GM19452 (cell line): ENCODE results near the gene KCNQ5.
A peak's percentile ranks its signal among the peaks of the same experiment; 100 is the strongest.

Experiments used
- ATAC-seq: cut with Tn5 transposase; IDR thresholded peaks from one replicate; pipeline ENCODE4 v1.9.1; 2021; ENCODE audit not compliant: unreplicated experiment

Gene KCNQ5

DNA sequence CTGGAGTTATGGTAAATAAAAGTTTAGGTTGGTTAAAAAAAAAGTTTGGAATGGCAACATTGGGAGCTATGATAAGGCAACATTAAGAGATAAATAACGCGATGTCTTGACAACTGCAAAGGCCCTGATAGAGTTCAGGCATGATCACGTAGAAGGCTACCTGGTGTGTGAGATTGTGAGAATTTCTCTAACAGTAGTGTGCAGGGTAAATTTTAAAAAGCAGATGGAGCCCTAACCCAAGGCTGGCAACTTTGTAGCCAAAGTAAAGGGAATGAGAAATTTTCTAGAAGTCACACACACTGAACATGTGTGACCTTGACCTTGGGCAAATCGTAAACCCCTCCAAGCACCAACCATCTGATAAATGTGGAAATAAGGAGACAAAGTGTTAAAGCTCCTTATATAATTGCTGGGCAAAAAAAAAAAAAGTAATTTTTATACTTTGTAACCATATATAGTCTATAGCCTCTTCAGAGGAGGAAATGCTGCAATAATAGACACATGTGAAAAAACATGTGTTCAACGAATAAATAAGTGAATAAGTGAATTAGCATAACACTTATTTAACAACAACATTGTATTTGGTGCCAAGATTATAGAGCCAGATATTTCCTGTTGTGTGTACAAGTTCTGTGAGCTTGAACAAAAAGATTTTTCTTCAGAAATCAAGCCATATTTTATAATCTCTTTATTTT is 18.2 kb downstream of the KCNQ5 start:
- ATAC-seq, result no peak

DNA sequence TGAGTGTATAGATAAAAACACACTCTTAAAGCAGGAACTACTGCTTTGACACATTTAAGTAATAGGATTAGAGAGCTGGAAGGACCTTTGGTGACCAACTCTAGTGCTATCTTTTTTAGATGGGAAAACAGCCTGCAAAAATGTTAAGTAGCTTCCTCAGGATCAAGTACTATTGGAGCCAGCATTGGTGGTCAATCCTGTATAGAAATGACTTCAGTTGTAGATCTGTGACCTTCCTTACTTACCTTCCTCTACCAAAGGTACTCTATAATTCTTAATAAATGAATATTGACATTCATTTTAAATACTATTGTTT is 18.7 kb downstream of the KCNQ5 start:
- no peak for ATAC-seq

DNA sequence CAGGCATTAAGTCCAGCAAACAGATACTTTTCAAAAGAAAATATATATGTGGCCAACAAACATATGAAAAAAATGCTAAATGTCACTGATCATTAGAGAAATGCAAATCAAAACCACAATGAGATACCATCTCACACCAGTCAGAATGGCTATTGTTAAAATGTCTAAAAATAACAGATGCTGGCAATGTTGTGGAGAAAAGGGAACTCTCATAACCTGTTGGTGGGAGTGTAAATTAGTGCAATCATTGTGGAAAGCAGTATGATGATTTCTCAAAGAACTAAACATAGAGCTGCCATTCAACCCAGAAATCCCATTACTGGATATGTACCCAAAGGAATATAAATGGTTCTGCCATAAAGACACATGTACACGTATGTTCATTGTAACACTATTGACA is 20.6 kb downstream of the KCNQ5 start:
- ATAC-seq, result peak; percentile 66

DNA sequence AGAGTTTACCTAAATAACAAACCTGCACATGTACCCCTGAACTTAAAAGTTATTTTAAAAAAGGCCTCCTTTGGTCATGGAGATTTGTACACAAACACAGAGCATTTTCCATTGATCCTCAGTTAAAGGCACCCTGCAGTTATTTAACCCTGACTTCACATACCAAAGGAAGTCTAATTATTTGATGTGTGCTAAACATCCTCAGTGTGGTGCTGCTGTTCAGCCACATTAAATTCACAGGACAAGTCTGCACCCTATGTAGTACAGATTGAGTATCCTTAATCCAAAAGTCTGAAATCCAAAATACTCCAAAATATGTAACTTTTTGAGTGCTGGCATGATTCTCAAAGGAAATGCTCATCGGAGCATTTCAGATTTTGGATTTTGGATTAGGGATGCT is 21.4 kb downstream of the KCNQ5 start:
- no peak for ATAC-seq

DNA sequence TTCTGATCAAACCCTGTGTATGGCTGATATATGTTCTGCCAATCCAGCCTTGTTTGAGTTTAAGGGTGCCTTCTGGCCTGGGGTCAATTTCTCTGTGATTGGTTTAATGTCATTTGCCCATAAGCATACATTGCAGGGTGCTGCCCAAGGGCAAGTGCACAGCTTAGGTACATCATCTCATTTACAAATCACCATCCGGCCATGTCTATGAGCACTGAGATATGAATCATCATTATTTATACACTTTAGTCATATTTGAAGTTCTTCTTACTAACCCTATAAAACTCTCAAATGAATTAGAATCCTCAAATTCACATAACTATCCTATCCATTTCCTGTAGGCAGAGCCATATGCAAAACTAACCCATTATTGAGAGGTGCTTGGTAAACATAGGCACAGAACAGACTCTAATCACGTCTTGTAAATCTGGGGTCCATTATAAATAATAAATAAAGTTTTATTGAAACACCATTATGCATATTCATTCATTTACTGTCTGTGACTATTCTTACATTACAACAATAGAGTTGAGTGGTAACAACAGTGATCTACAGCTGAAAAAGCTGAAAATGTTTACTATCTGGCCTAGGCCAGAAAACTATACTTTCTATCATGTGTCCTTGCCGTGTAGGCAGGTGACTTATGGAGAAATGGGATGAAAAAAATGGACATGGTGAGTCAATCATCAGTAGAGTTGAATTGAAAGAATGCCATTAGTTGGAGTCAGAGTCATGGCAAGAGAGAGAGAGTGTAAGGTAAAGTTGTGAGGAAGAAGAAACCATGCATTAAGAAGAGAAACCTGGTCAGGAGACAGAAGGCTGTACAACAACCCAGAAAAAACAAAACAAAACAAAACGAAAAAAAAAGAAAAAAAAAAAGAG is 25.0 kb downstream of the KCNQ5 start:
- no peak for ATAC-seq

DNA sequence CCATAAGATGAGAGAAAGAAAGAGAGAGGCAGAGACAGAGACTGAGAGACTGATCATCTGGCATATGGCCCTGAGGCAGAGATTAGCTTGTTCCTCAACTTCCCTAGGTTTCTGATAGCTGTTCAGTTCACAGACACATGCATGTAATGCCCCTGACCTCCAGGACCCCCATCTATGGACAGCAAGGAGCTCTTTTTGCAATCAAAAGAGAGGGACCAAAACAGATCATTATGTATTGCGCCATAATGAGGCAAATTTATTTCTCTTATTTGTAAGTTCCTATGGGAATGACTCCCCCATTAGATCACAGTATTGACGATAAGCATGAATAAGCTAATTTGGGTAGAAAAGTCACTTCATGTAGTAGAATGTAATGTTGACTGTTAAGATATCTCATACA is 25.6 kb downstream of the KCNQ5 start:
- no peak for ATAC-seq

DNA sequence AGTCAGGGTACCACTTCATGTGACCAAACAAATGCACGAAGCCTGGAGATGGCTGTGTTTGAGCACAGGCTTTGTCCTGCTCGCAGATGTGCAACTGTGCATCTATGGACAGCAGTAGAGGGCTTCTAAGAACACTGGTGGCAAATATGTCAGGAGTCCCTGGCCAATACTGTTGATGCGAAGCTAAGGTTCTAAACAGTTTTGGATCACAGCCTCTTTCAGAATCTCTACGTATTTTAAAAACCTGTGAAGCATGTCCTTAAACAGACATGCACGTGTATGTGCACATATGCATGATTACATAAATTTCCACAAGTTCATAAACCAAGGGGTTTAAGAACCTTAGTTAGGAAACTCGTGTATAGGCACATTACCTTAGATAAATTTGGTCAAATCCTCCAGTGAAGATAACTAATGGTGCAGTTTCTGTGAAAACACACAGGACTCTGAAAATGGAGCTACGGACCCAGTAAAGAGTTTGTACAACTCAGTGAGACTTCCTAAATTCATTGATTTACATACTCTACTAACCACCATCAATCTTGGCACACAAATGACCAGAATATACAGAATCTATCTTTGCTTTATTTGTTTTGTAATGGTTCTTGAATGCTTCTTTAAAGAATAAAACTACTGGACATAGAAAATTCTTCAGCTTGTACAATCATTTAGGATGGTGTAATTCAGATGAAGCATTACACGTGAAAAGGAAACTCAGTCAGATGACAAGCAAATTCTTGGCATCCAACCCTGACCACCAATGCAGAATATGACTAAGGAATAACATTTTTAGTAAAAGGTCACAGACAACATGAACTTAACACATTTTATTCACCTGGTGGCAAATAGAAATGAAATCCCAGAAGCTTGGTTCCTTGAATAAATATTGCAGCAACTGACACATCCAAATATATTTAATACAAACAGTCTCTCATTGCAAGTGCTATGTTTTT is 27.4 kb downstream of the KCNQ5 start:
- peak; percentile 61 for ATAC-seq

DNA sequence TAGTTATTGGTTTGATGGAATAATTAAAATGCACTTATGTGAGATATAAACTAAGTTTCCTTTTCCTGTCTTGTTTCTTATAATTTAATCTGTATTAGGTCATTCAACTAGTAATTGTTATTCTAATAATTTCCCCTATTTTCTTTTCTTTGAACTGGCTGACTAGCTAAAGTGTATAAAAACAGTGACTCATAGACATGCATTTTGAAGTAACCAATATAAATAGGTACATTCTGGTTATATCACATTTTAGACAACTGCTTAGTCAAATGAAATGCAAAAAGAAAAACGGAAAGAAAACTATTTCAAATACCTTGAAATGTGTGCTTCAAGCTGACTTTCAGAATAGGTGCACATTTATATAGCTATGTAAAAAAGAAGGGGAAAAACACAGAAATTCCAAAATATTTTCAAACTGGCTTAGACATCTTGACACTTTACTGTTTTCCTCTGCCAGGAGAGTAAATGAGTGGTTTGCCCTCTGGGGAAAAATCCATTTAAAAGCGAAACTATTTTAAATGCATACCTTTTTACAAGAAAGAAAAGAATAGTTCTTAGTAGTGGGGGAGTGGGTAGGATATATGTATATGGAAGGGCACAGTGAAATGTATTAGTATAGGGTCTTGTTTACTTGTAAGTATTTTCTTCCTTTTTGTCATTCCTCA is 28.3 kb downstream of the KCNQ5 start:
- no peak for ATAC-seq

DNA sequence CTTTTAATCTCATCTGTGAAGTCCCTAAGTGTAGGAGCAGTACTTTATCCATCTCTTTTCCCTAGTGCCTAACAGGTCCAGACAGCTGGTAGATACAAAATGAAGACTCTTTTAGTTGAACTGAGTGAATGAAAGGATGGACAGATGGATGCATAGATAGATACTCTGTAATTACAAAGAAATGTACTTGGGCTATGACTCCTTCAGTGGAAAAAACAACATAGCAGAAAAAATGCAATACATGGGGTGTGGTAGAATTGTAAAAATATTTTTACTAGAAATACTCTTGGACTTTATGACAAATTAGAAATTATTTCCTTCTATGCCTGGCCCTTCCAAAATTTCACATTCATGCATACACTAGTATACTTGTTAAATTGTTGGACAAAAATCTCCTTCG is 29.3 kb downstream of the KCNQ5 start:
- ATAC-seq, result no peak

DNA sequence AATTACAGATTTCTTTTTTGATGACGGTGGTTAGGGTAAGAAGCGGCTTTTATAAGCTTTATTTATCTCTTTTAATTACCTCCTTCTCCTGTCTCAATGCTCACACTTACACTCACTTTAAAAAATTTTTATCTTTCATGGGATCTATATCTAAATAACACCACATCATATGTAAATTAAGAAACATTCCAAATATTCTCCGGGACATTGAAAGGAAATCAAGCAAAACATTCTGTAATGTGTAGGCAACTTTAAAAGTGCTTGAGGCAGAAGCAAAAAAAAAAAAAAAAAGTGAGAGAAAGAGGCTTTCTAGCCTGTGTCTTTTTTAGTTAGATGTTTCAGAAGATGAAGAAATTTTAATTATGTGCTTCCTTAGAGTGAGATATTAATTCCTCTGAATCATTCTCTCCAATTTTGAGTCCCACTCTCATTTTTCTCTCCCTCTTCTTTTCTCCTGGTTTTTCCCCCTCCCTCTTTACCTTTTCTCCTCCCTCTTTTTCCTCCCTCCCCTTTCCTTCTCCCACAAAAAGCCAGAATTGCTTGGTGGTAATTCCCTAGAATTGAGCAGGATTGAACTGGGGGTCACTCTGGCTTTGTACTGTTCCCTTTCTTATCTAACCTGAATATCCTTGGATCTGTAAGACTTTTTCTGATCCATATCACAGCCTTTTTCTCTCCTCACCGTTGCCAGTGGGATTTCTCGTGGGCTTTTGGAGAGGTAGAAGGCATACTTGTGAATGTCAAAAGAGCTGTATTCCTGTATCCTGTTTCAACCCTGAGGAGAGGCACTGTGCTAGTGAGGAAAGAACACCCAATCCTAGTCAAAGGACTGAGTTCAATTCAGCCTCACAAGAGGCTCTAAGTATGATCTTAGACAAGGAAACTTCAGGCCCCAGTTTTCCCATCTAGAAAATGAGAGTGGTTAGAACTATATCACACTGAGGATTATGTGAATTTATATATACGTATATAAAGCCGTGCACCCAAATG is 30.4 kb downstream of the KCNQ5 start:
- no peak for ATAC-seq

DNA sequence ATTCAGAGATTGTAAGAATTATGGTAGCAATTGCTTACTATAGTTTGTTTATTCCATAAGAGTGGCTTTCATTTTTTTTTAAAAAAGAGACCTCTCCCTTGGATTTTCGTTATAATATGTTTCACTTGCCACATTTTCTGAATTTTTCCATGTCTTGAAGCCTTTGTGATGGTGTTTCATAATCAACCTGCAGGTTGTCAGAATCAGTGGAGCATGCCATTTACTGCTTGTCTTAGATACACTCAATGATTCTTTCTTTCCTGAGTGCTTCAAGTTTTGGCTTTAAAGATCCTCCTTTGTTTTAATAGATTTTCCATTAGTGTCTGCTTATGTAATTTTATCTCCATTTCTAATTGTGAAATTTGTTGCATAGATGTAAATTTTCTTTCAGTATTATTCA is 31.2 kb downstream of the KCNQ5 start:
- ATAC-seq, result no peak

DNA sequence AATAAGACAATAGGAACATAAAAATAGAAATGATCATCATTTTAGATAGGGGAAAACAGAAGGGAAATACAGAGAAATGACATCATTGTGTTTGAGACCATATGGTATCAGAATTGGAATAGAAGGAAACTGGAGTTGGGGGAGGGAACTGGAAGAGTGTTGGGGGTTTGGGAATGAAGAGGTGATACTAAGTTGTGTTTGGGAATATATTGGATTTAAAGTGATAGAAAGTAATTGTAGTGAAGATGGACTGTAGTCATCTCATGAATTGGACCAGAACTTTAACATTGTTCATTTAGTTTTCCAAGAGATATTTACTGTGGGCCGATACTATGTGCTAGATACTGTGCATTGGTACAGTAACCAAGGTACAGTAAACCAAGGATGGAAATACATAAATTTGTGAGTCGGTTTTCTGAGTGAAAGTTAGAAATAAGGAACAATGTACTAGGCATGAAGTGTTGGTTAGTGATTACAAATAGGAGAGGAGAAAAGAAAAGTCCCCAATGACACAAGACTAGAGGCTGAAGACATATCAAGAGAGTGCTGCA is 32.3 kb downstream of the KCNQ5 start:
- ATAC-seq, result peak; percentile 67

DNA sequence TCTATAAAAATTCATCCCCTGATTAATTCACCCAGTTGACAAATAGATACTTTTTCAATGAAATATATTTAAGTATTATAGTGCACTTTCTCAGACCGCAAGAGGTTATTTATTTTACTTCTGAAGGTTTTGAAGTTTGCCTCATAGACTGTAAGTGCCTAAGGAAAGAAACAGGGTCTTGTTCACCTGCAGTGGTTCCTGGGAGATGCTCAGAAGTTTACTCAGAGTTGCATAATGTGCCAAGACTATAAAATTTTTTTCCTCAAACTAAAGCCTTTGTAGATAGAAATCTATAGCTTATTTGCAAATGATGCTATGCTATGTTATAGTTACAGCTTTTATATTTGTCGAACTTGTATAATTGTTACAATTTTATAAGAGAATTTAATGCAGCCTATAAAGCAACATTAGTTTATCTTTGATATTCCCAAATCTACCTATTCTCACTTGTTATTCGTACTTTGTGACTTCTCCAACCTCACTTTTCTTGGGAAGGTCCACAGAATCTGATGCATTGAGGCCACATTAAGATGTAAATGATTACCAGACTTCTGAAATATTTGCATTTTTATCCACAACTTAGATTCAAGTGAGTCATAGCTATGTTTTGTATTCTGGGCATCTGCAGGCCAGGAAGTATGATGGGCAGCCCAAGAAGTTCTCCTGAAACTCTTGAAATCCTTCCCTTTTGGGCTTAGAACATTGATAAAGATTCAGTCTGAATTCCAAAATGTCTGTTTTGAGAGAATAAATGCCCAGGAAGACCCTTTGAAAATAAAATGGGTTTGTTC is 35.7 kb downstream of the KCNQ5 start:
- ATAC-seq, result peak; percentile 44

DNA sequence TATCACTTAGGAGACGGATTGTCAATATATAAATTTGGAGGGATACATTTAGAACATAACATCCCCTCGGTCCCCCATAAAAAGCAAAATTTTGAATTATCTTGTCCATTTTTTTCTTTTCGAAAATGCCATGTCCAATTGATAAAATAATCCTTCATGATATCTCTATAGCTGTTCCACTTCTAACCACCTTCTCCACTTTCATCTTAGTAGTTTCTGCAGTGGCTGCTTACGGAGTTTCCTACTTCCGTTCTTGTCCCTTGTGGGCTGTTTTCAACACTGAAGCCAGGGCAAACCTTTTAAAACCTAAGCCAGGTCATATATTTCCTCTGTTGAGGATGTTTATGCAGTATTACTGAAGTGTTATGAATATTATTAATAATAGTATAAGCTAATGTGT is 37.9 kb downstream of the KCNQ5 start:
- no peak for ATAC-seq

DNA sequence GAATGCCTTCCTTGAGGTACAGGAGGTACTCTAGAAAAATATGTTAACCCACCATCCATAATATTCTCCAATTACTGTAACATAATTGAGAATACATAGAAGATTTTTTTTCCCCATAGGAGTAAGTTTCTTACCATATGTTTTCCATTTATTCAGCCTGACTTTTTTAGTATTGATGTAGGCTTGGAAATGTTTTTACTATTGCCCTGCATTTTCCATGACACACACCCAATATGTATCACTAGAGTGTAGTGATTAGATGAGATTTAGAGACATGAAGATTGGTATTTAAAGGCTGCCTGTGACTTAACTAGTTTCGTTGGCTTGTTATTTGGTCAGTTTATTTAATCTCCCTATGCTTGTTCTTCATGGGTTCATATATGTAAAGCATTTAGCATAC is 39.5 kb downstream of the KCNQ5 start:
- no peak for ATAC-seq

DNA sequence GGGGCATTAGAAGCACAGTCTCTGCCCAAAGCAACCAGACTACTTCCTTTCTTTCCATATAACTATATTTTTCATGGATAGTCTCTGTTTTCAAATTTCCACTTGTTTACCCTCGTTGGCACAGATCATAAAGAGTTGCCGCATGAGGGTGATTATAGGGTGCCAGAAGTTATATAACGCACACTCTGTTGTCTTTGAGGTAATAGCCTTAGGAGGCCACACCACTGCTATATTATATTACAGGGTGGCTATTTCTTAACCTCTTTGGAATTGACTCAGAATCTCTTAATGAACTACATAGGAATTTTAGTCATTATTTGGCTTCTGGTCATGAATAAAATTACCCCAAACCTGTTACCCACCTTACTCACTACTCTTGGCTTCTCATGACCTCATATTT is 43.7 kb downstream of the KCNQ5 start:
- no peak for ATAC-seq

DNA sequence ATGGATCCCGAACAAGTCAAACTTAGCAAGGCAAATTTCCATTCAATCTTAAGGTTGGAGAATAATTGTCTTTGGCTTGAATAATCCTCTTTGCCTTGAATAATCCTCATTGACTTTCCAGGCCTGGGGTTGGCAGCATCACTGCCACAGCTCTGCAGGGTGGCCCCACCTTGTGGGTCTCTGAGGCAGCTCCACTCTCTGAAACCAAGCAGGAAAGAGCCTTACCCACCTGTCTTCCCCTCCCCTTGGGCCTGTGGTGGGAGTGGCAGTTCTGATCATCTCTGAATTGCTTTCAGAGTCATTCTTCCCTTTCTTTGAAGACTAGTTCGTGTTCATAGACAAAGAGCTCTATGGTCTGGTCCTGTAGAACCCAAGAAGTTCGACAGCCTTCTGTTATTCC is 47.5 kb downstream of the KCNQ5 start:
- no peak for ATAC-seq

DNA sequence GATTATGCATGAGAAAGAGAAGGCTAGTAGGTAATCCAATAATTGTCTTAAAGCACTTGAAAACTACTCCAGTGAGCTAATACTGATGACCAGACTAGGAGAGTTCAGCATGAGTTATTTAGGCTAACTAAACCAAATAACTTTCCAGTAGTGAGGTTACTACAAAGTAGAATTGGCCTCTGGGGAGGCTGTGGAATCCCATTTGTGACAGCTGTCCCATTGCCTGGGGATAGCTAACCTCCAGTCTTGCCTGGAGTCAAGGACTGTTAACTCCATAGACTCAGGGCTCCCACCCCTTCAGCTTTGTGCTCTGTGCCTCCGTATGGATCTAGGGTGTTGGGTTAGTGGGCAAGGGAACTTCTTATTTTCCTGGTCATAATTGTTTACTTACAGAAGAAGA is 51.0 kb downstream of the KCNQ5 start:
- no peak for ATAC-seq

DNA sequence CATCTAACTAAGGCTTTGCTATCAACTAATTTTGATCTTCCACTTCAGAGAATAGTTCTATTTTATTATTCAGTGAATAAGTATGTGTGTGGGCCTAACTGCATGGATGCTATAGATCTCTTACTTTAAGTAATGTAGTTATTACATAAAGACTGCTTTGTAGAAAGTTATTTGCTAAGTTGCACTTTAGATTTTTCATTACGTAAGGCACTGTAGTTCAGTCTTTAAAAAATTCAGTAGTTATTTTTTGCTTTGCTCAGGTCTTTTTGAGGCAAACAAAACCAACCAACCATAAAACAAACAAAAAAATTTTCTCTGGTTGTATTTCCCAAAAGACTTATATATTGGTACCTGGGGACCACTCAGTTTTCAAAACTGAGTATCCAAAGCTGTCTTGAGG is 53.0 kb downstream of the KCNQ5 start:
- ATAC-seq, result no peak
